K562 (cell line): ENCODE data around the gene FOXK2. TPM values are rescaled to one million over a fixed set of nuclear protein-coding genes. Genes with fewer than 3 reads are reported as not detected.

Source experiments
- CBX3 ChIP-seq, 2 experiments: IDR thresholded peaks; 1 replicate in 1 of 2; 2 replicates in 1 of 2; pipeline ENCODE4 v1.6.1; 2012; ENCODE audit warnings: inconsistent platforms in 2 of 2, low read length in 2 of 2, borderline replicate concordance in 1 of 2, control low read depth in 1 of 2
- CCNT2 ChIP-seq: IDR thresholded peaks from 2 replicates; pipeline ENCODE4 v1.6.1; 2011; ENCODE audit warnings: borderline replicate concordance, low read depth, mild to moderate bottlenecking, moderate library complexity, mixed read lengths, low read length; ENCODE audit not compliant: insufficient read length; ENCODE audit errors: extremely low read depth
- ETV5 ChIP-seq: sonication (generic); formaldehyde crosslinking; IDR thresholded peaks from 2 replicates; pipeline ENCODE4 v1.4.0; 2020; ENCODE audit warnings: low read depth, mild to moderate bottlenecking, missing genetic modification reagents
- HDAC8 ChIP-seq: fragments of 450-650 bp; IDR thresholded peaks from 2 replicates; pipeline ENCODE4 v1.6.1; 2016; ENCODE audit warnings: mild to moderate bottlenecking, missing genetic modification characterization, moderate library complexity, missing compliant biosample characterization
- HNRNPL ChIP-seq: fragments of 200-400 bp; formaldehyde crosslinking; IDR thresholded peaks from 2 replicates; pipeline ENCODE4 v1.6.1; 2017; ENCODE audit warnings: low read depth, mild to moderate bottlenecking, low read length
- JUND ChIP-seq, 2 experiments: IDR thresholded peaks; 2 replicates in 1 of 2; 3 replicates in 1 of 2; pipeline ENCODE4 v1.6.1; 2011; ENCODE audit warnings: borderline replicate concordance in 2 of 2, low read depth in 2 of 2, low read length in 2 of 2, improper control_type of control experiment in 1 of 2, missing biosample characterization in 1 of 2, missing genetic modification characterization in 1 of 2, missing genetic modification reagents in 1 of 2
- KLF6 ChIP-seq: fragments of 250-450 bp; sonication (Bioruptor Pico); IDR thresholded peaks from 2 replicates; pipeline ENCODE4 v1.4.0; 2020; ENCODE audit warnings: mild to moderate bottlenecking, moderate library complexity, borderline replicate concordance
- L3MBTL2 ChIP-seq: fragments of 450-650 bp; IDR thresholded peaks from 2 replicates; pipeline ENCODE4 v1.6.1; 2016; ENCODE audit warnings: mild to moderate bottlenecking, moderate library complexity
- MAZ ChIP-seq, 2 experiments: fragments of 450-650 bp in 1 of 2; sonication (generic) in 1 of 2; formaldehyde crosslinking; IDR thresholded peaks in 1 of 2; conservative IDR thresholded peaks in 1 of 2; 2 replicates each; pipeline versions ENCODE4 v1.4.0 to v1.5.0; 2020; ENCODE audit warnings: mild to moderate bottlenecking in 1 of 2, missing genetic modification reagents in 1 of 2
- RNF2 ChIP-seq: sonication (generic); IDR thresholded peaks from 2 replicates; pipeline ENCODE4 v1.6.1; 2016
- SMAD3 ChIP-seq: fragments of 450-650 bp; formaldehyde crosslinking; conservative IDR thresholded peaks from 2 replicates; pipeline ENCODE4 v1.4.0; 2020; ENCODE audit warnings: mild to moderate bottlenecking
- SREBF1 ChIP-seq: fragments of 150-350 bp; IDR thresholded peaks from 2 replicates; pipeline ENCODE4 v1.6.1; 2014; ENCODE audit warnings: antibody characterized with exemption, low read depth, low read length, borderline replicate concordance
- TAF7 ChIP-seq: fragments of 450-650 bp; IDR thresholded peaks from 2 replicates; pipeline ENCODE4 v1.6.1; 2016; ENCODE audit warnings: missing genetic modification characterization, missing compliant biosample characterization
- TRIM24 ChIP-seq, 2 experiments: fragments of 450-650 bp; IDR thresholded peaks; 2 replicates each; pipeline ENCODE4 v1.6.1; 2016
- ZZZ3 ChIP-seq: fragments of 450-650 bp; IDR thresholded peaks from 2 replicates; pipeline ENCODE4 v1.6.1; 2016; ENCODE audit warnings: antibody characterized with exemption, mild to moderate bottlenecking, moderate library complexity
- polyA plus RNA-seq, 8 experiments: library from polyadenylated mRNA; depleted of rRNA in 4 of 8; stranded (reverse) in 5 of 8; unstranded in 3 of 8; fragments of >200 nt; fragmentation: Nextera tagmentation in 2 of 8; fragmentation: Illumina TruSeq in 1 of 8; extraction: Ambion mirVana in 2 of 8; extraction: Trizol in 1 of 8; gene quantifications; 2 replicates each; pipeline versions ENCODE4 v1.2.1 to v1.2.3, GENCODE V29; 2011 to 2014; ENCODE audit warnings: inconsistent platforms in 1 of 8, missing spikeins in 1 of 8
- total RNA-seq, 7 experiments: library from RNA; depleted of rRNA in 6 of 7; stranded (reverse); fragments of >200 nt in 6 of 7; fragmentation: Illumina TruSeq in 2 of 7; extraction: Trizol in 2 of 7; gene quantifications; 2 replicates each; pipeline versions ENCODE4 v1.2.1 to v1.2.3, GENCODE V29; 2011 to 2021; ENCODE audit warnings: low replicate concordance in 1 of 7
- TF ChIP-seq, protein P1 (sequence below): fragments of 250-450 bp; sonication (Bioruptor Pico); IDR thresholded peaks from 2 replicates; pipeline ENCODE4 v1.8.0; 2021; ENCODE audit warnings: mild to moderate bottlenecking, moderate library complexity
- TF ChIP-seq, protein P2 (sequence below): sonication (generic); formaldehyde crosslinking; IDR thresholded peaks from 2 replicates; pipeline ENCODE4 v1.9.0; 2022; ENCODE audit warnings: mild to moderate bottlenecking, missing genetic modification reagents
- TF ChIP-seq, protein P3 (sequence below): IDR thresholded peaks from 2 replicates; pipeline ENCODE4 v1.6.1; 2014; ENCODE audit warnings: antibody characterized with exemption
- TF ChIP-seq, protein P4 (sequence below): fragments of 250-450 bp; sonication (Bioruptor Pico); IDR thresholded peaks from 2 replicates; pipeline ENCODE4 v1.9.0; 2021; ENCODE audit warnings: mild to moderate bottlenecking, inconsistent platforms

FOXK2 gene
- total and polyA plus RNA-seq, 9 of the 15 experiments (the other 6 are each of a cell fraction or from before 2014, with no cell fraction given): 3.0 to 86.0 (median 44.1) TPM

DNA sequence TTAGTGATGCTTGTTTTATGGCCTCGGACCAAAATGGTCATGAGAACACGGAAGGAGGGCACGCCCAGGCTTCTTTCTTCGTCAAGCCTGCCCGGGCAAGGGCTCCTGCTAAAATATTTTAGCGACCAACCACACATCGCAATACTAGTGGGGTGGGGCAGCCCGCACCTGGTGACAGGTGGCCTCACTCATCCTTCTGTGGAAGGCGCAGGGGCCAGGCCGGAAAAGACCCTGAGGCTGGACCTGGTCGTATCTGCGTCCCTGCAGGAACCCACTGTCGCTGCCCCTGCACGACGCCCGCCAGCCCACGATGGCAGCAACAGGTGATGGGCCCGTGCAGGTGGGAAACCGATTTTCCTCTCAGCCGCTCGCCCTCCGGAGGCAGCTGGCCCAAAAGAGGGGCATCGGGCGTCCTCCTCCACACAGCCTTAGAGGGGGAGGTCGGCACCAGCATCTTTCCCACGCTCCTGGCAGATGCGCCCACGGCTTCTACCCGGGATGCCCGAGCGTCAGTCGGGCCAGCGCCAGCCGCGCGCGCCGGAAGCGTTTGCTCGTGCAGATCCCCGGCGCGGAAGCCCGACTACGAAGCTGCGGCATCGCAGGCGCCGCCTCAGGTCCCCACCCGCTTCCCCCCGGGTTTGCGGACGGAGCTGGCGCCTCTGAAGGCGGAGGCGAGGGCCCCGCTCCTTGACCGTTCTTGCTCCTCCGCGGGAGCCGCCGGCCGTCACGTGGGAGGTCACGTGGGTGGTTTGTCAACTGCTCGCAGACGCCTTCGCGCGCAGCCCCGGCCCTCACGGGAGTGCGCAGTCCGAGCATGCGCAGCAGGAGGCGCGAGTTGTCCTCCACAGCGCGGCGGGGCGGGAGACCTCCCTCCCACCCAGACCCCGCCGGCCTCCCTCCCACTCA lies 22.8 kb upstream of the FOXK2 start (continued):
- TF ChIP-seq SMAD3 (CRISPR knock-in tag): 0 out of 2 replicates have a peak, but pooled peaks have one; percentile 73
- TF ChIP-seq, protein P1, sequence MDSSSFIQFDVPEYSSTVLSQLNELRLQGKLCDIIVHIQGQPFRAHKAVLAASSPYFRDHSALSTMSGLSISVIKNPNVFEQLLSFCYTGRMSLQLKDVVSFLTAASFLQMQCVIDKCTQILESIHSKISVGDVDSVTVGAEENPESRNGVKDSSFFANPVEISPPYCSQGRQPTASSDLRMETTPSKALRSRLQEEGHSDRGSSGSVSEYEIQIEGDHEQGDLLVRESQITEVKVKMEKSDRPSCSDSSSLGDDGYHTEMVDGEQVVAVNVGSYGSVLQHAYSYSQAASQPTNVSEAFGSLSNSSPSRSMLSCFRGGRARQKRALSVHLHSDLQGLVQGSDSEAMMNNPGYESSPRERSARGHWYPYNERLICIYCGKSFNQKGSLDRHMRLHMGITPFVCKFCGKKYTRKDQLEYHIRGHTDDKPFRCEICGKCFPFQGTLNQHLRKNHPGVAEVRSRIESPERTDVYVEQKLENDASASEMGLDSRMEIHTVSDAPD (CRISPR knock-in tag): no peak
- TF ChIP-seq RNF2: peak; percentile 91
- TF ChIP-seq ZZZ3: no peak
- TF ChIP-seq CBX3 (IDR thresholded peaks at IDR 0.05; ENCODE audit: borderline replicate concordance in 1 of 2, low read length in 2 of 2): peak in 1 of 2 experiments; percentile 91; a peak in 2 of 3 replicates
- TF ChIP-seq HDAC8 (tag): 0 out of 2 replicates have a peak, but pooled peaks have one; percentile 65
- peak; percentile 64; the same call in 1 of the 2 replicates for TF ChIP-seq SREBF1
- peak; percentile 99 for TF ChIP-seq L3MBTL2
- TF ChIP-seq KLF6: no peak
- TF ChIP-seq MAZ (CRISPR knock-in tag; conservative IDR thresholded peaks at IDR 0.05 in 1 of 2, IDR thresholded peaks at IDR 0.05 in 1 of 2): peak; percentile 63 to 75; a peak in 3 of 4 replicates
- TF ChIP-seq TRIM24 (IDR thresholded peaks at IDR 0.05): peak in 1 of 2 experiments; percentile 20; a peak in 1 of 4 replicates
- TF ChIP-seq TAF7 (tag): no peak
- peak; percentile 72 for TF ChIP-seq CCNT2
- TF ChIP-seq, protein P2, sequence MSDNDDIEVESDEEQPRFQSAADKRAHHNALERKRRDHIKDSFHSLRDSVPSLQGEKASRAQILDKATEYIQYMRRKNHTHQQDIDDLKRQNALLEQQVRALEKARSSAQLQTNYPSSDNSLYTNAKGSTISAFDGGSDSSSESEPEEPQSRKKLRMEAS (CRISPR knock-in tag): peak; percentile 99
- TF ChIP-seq JUND (IDR thresholded peaks at IDR 0.05; ENCODE audit: borderline replicate concordance, low read depth, low read length): 0 out of 2 replicates have a peak, but pooled peaks have one; percentile 10
- TF ChIP-seq JUND (tag; IDR thresholded peaks at IDR 0.05; ENCODE audit: borderline replicate concordance, low read depth, low read length): no peak
- TF ChIP-seq, protein P3, sequence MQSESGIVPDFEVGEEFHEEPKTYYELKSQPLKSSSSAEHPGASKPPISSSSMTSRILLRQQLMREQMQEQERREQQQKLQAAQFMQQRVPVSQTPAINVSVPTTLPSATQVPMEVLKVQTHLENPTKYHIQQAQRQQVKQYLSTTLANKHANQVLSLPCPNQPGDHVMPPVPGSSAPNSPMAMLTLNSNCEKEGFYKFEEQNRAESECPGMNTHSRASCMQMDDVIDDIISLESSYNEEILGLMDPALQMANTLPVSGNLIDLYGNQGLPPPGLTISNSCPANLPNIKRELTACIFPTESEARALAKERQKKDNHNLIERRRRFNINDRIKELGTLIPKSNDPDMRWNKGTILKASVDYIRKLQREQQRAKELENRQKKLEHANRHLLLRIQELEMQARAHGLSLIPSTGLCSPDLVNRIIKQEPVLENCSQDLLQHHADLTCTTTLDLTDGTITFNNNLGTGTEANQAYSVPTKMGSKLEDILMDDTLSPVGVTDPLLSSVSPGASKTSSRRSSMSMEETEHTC: peak; percentile 86
- TF ChIP-seq HNRNPL: 0 out of 2 replicates have a peak, but pooled peaks have one; percentile 71
- TF ChIP-seq ETV5 (CRISPR knock-in tag): peak; percentile 76
- TF ChIP-seq, protein P4, sequence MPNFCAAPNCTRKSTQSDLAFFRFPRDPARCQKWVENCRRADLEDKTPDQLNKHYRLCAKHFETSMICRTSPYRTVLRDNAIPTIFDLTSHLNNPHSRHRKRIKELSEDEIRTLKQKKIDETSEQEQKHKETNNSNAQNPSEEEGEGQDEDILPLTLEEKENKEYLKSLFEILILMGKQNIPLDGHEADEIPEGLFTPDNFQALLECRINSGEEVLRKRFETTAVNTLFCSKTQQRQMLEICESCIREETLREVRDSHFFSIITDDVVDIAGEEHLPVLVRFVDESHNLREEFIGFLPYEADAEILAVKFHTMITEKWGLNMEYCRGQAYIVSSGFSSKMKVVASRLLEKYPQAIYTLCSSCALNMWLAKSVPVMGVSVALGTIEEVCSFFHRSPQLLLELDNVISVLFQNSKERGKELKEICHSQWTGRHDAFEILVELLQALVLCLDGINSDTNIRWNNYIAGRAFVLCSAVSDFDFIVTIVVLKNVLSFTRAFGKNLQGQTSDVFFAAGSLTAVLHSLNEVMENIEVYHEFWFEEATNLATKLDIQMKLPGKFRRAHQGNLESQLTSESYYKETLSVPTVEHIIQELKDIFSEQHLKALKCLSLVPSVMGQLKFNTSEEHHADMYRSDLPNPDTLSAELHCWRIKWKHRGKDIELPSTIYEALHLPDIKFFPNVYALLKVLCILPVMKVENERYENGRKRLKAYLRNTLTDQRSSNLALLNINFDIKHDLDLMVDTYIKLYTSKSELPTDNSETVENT (CRISPR knock-in tag): peak; percentile 77; the same call in 1 of the 2 replicates
